Spleen (tissue), 7 donors: ENCODE data around the gene PNMA6F.

Experiments used
- POLR2A ChIP-seq, 3 donors: fragments of 450-650 bp; IDR thresholded peaks; one replicate each; pipeline ENCODE4 v1.5.1; 2017; ENCODE audit warnings: antibody characterized with exemption in 3 of 3, mild to moderate bottlenecking in 1 of 3
- POLR2AphosphoS5 ChIP-seq, 3 donors: sonication (generic); formaldehyde crosslinking; IDR thresholded peaks; one replicate each; pipeline ENCODE4 v1.5.1; 2017; ENCODE audit warnings: antibody characterized with exemption in 3 of 3
- TF ChIP-seq, protein P1 (sequence below), 11 experiments: fragments of 200-600 bp in 7 of 11; fragments of 450-650 bp in 4 of 11; sonication (generic) in 4 of 11; IDR thresholded peaks in 8 of 11; conservative IDR thresholded peaks in 3 of 11; 1 replicate in 7 of 11; 2 replicates in 4 of 11; pipeline versions ENCODE4 v1.4.0 to v1.8.0; 2016 to 2021; ENCODE audit warnings: antibody characterized with exemption in 11 of 11, inconsistent platforms in 4 of 11, mild to moderate bottlenecking in 1 of 11
- donor health status: DM: no; HTN: no; CAD: no; lungs with moderate emphysema.
- donor health status: DM: no; HTN: no; CAD: no.
- donor health status: DM: no; HTN: no; CAD: no.

DNA sequence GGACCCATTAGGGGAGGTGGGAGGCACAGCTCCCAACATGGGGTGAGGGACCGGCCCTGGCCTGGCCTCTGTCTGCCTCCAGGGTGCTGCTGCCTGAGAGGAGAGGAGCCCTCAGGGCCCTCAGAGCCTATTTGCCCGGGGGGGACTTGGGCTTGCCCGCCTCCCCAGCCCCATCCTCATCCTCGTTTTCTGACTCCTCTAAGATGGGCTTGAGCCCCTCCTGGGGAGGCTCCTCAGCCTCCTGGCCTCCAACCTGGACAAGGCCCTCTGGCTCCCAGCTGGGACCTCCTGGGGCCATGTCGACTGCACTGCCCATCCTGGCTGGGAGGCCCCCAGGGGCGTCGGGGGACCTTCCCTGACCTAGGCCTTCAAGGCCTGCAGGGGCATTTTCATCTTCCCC, 2.8 kb downstream of the PNMA6F start:
- TF ChIP-seq, protein P1, sequence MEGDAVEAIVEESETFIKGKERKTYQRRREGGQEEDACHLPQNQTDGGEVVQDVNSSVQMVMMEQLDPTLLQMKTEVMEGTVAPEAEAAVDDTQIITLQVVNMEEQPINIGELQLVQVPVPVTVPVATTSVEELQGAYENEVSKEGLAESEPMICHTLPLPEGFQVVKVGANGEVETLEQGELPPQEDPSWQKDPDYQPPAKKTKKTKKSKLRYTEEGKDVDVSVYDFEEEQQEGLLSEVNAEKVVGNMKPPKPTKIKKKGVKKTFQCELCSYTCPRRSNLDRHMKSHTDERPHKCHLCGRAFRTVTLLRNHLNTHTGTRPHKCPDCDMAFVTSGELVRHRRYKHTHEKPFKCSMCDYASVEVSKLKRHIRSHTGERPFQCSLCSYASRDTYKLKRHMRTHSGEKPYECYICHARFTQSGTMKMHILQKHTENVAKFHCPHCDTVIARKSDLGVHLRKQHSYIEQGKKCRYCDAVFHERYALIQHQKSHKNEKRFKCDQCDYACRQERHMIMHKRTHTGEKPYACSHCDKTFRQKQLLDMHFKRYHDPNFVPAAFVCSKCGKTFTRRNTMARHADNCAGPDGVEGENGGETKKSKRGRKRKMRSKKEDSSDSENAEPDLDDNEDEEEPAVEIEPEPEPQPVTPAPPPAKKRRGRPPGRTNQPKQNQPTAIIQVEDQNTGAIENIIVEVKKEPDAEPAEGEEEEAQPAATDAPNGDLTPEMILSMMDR (IDR thresholded peaks at IDR 0.05 in 8 of 11, conservative IDR thresholded peaks at IDR 0.05 in 3 of 11), result no peak
- no peak for TF ChIP-seq POLR2AphosphoS5 (IDR thresholded peaks at IDR 0.05)
- TF ChIP-seq POLR2A (IDR thresholded peaks at IDR 0.05), result no peak
